HG03442 (cell line): ENCODE data around the gene PREB.
"Not testable (repeated sequence)": the region's sequence is repeated elsewhere in the genome, so short reads cannot be mapped to it uniquely, and the experiment has no call there.

ENCODE experiments used
- ATAC-seq: cut with Tn5 transposase; IDR thresholded peaks from one replicate; pipeline ENCODE4 v1.9.1; 2021; ENCODE audit warnings: mild to moderate bottlenecking, moderate library complexity; ENCODE audit not compliant: unreplicated experiment

Gene PREB

GRCh38 chr2:27133905-27134780 is at the start of gene PREB:
PREB (minus strand) TSS chr2:27134636; CDS start chr2:27134421, 215 bp downstream.
- peak; percentile 82 for ATAC-seq

GRCh38 chr2:27184115-27184514 is 49.7 kb upstream of the PREB start:
- ATAC-seq: no peak

- no peak for ATAC-seq
Measured at GRCh38 chr2:27182346-27182745, 47.9 kb upstream of the PREB start.

- ATAC-seq: no peak
Measured at GRCh38 chr2:27179344-27180000, 45.0 kb upstream of the PREB start.

- no peak for ATAC-seq
Measured at GRCh38 chr2:27178469-27178868, 44.0 kb upstream of the PREB start.

- ATAC-seq: no peak
Measured at GRCh38 chr2:27177441-27178351, 43.3 kb upstream of the PREB start.

GRCh38 chr2:27175781-27176180 is 41.3 kb upstream of the PREB start:
- ATAC-seq: not testable (repeated sequence)

- ATAC-seq: no peak
Measured at GRCh38 chr2:27175330-27175729, 40.9 kb upstream of the PREB start.

- no peak for ATAC-seq
Measured at GRCh38 chr2:27174638-27175037, 40.2 kb upstream of the PREB start.

GRCh38 chr2:27171351-27171848 is 37.0 kb upstream of the PREB start:
- no peak for ATAC-seq

GRCh38 chr2:27170581-27171337 is 36.3 kb upstream of the PREB start:
- no peak for ATAC-seq

- ATAC-seq: no peak
Measured at GRCh38 chr2:27164960-27165763, 30.7 kb upstream of the PREB start.

GRCh38 chr2:27162151-27163121 is 28.0 kb upstream of the PREB start:
- no peak for ATAC-seq

GRCh38 chr2:27160191-27160590 is 25.8 kb upstream of the PREB start:
- ATAC-seq: no peak

- ATAC-seq: no peak
Measured at GRCh38 chr2:27159271-27159670, 24.8 kb upstream of the PREB start.

- no peak for ATAC-seq
Measured at GRCh38 chr2:27158468-27158867, 24.0 kb upstream of the PREB start.

GRCh38 chr2:27155069-27155520 is 20.7 kb upstream of the PREB start:
- ATAC-seq: no peak

GRCh38 chr2:27154488-27154887 is 20.1 kb upstream of the PREB start:
- no peak for ATAC-seq
